Adrenal gland (tissue), 12 donors: ENCODE results near the gene MMP10. TPM values are rescaled to one million over a fixed set of nuclear protein-coding genes. Genes with fewer than 3 reads are reported as not detected.
A peak's percentile ranks its signal among the peaks of the same experiment; 100 is the strongest.
"Not testable (repeated sequence)": the region's sequence is repeated elsewhere in the genome, so short reads cannot be mapped to it uniquely, and the experiment has no call there.

Experiments used
- DNase-seq, 7 donors: peaks; one replicate each; pipeline ENCODE4 v3.0.0-alpha.2; 2019 to 2020
- H3K27ac ChIP-seq, 5 donors: fragments of 200-600 bp; sonication (generic) in 4 of 5; 1 replicate in 3 of 5; 2 replicates in 2 of 5; pipeline versions ENCODE4 v1.5.1 to v1.8.0; 2016 to 2020; ENCODE audit warnings: mild to moderate bottlenecking in 1 of 5
- H3K27me3 ChIP-seq: fragments of 200-600 bp; 2 replicates; pipeline ENCODE4 v1.8.0; 2021
- H3K36me3 ChIP-seq, 2 donors: fragments of 200-600 bp; replicated peaks in 1 of 2; 1 replicate in 1 of 2; 2 replicates in 1 of 2; pipeline versions ENCODE4 v1.5.1 to v1.8.0; 2018 to 2022
- H3K4me1 ChIP-seq, 2 donors: fragments of 200-600 bp; replicated peaks in 1 of 2; 1 replicate in 1 of 2; 2 replicates in 1 of 2; pipeline versions ENCODE4 v1.5.1 to v1.8.0; 2018 to 2021
- H3K4me3 ChIP-seq, 4 donors: fragments of 200-600 bp; sonication (generic) in 3 of 4; one replicate each; pipeline ENCODE4 v1.5.1; 2016 to 2018
- H3K9me3 ChIP-seq, 3 donors: fragments of 200-600 bp; sonication (generic) in 1 of 3; replicated peaks in 1 of 3; 1 replicate in 2 of 3; 2 replicates in 1 of 3; pipeline versions ENCODE4 v1.5.1 to v1.8.0; 2016 to 2021
- POLR2A ChIP-seq, 2 donors: fragments of 450-650 bp; IDR thresholded peaks; one replicate each; pipeline ENCODE4 v1.6.1; 2017; ENCODE audit warnings: antibody characterized with exemption in 2 of 2, mild to moderate bottlenecking in 2 of 2, moderate library complexity in 1 of 2
- WGBS, 4 donors: extraction: QIAGEN DNeasy Blood & Tissue Kit in 2 of 4; methylation state at CpG; one replicate each; pipeline versions ENCODE4 v1.1.5 to v1.1.7; 2013 to 2017; 5-methylcytosine and 5-hydroxymethylcytosine counted together
- intact Hi-C, 2 donors: fragments of 100-400 bp; cut with DNase I; formaldehyde crosslinking; loops; one replicate each; pipeline versions ENCODE4 v1.14.1 to v1.15.0; 2022 to 2023
- polyA plus RNA-seq, 3 donors: library from polyadenylated mRNA; stranded (reverse); fragments of 200-250 nt in 2 of 3; fragments of 350-450 nt in 1 of 3; fragmentation: Illumina TruSeq in 1 of 3; extraction: RNeasy Lipid Tissue Mini Kit (QIAGEN cat#74804) in 1 of 3; gene quantifications; one replicate each; pipeline ENCODE4 v1.2.3, GENCODE V29; 2013 to 2014
- total RNA-seq, 9 donors: library from RNA; depleted of rRNA in 4 of 9; stranded (reverse); fragments of >200 nt in 4 of 9; fragments of 120-200 nt in 1 of 9; fragmentation: NEBNext Ultra II Directional in 1 of 9; extraction: Animal tissue kit (Norgen Biotek cat#: 25700) in 1 of 9; gene quantifications; one replicate each; pipeline versions ENCODE4 v1.1.0 to v1.2.4, GENCODE V29; 2013 to 2023
- TF ChIP-seq, protein P1 (sequence below), 6 experiments: fragments of 450-650 bp in 4 of 6; fragments of 200-600 bp in 2 of 6; sonication (generic) in 1 of 6; IDR thresholded peaks; 1 replicate in 5 of 6; 2 replicates in 1 of 6; pipeline versions ENCODE4 v1.5.1 to v1.8.0; 2016 to 2021; ENCODE audit warnings: antibody characterized with exemption in 6 of 6, mild to moderate bottlenecking in 2 of 6, moderate library complexity in 1 of 6
- donor health status: healthy with polysubstance abuse.
- donor health status: Bipolar disorder and iron deficiency.
- donor health status: DM: yes; HTN: yes; CAD: no.
- donor health status: DM: no; HTN: no; CAD: no.
- donor health status: DM: no; HTN: no; CAD: no.
- donor health status: DM: yes; HTN: yes; CAD: no.

MMP10 gene
- total and polyA plus RNA-seq, 12 donors = not detected

DNA sequence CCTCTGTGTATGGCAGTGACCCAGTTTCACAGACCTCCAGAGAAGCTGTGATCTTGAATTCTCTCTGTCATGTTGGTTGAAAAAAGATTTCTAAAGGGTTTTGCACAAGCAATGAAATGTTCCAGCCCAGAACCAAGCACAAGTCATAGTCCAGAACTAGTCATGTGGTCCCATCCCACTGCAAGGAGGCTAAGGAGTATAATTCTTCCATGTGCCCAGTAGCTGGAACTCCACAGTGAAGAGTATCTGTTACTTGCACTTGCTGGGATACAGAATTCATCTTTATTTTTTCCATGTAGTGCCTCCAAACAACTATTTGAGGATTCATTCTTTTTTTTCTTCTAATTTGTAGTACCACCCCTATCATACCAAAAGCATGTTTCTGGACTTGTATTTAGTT lies 45.8 kb downstream of the MMP10 start:
- DNase-seq = no peak
- H3K4me3 ChIP-seq = no peak overlapping the region
- H3K4me1 ChIP-seq = no peaks in the 10 kb centered on the region
- no peak overlapping the region for H3K27ac ChIP-seq
- H3K9me3 ChIP-seq = no peaks in the 10 kb centered on the region
- intact Hi-C loops = no loop called here
- no peaks in the 10 kb centered on the region for H3K36me3 ChIP-seq
- no peak for TF ChIP-seq POLR2A (IDR thresholded peaks at IDR 0.05)
- TF ChIP-seq, protein P1, sequence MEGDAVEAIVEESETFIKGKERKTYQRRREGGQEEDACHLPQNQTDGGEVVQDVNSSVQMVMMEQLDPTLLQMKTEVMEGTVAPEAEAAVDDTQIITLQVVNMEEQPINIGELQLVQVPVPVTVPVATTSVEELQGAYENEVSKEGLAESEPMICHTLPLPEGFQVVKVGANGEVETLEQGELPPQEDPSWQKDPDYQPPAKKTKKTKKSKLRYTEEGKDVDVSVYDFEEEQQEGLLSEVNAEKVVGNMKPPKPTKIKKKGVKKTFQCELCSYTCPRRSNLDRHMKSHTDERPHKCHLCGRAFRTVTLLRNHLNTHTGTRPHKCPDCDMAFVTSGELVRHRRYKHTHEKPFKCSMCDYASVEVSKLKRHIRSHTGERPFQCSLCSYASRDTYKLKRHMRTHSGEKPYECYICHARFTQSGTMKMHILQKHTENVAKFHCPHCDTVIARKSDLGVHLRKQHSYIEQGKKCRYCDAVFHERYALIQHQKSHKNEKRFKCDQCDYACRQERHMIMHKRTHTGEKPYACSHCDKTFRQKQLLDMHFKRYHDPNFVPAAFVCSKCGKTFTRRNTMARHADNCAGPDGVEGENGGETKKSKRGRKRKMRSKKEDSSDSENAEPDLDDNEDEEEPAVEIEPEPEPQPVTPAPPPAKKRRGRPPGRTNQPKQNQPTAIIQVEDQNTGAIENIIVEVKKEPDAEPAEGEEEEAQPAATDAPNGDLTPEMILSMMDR (IDR thresholded peaks at IDR 0.05) = no peak
- peaks cover 6% of the 10 kb centered on the region for H3K27me3 ChIP-seq

DNA sequence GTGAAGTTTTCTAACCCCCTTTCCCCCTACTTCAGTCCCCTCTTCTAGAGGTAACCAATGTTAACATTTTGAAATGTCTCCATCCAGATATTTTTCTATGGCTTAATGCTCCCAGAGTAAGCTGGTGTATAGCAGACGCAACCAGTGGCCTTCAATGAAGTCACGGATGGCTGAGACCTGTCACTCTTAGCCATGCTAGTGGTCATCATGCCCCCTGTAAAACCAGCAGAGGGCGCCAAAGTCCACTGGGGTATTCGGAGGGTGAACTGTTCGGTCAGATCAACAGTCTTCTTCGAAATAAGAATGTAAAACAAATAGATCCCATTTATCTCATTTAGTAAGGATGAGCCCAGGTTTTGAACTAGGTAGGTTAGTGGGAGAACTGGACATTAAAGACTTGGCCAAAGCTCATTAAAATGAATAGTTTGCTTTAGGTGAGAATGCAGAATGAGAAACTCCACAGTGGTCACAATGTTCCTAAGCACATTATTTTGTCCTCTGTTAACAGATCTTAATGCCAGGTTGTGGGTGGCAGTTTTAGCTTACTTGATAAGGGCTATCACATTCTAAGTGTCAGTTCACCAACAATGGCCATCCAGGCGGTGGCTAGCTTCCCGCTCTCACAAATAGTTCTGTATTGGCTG lies 47.1 kb downstream of the MMP10 start:
- H3K4me1 ChIP-seq = no peaks in the 10 kb centered on the region
- no peaks in the 10 kb centered on the region for H3K9me3 ChIP-seq
- no peak for TF ChIP-seq POLR2A (IDR thresholded peaks at IDR 0.05)
- TF ChIP-seq, protein P1 (IDR thresholded peaks at IDR 0.05) = peak; percentile 16 to 50 (median 34)
- no peak overlapping the region for H3K27ac ChIP-seq
- intact Hi-C loops = no loop called here
- H3K27me3 ChIP-seq = peaks cover 6% of the 10 kb centered on the region
- WGBS, 4 donors = 42 to 52% (median 46%) methylated on average over 8 of the region's 8 CpGs
- no peak overlapping the region for H3K4me3 ChIP-seq
- no peaks in the 10 kb centered on the region for H3K36me3 ChIP-seq
- DNase-seq = peak; percentile 17 to 57 (median 28)

DNA sequence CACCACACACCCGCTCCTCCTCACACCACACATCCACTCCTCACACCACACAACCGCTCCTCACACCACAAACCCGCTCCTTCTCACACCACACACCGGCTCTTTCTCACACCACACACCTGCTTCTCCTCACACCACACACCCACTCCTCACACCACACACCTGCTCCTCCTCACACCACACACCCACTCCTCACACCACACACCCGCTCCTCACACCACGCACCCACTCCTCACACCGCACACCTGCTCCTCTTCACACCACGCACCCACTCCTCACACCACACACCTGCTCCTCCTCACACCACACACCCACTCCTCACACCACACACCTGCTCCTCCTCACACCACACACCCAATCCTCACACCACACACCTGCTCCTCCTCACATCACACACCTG lies 49.5 kb downstream of the MMP10 start:
- H3K27me3 ChIP-seq, H3K4me3 ChIP-seq, H3K36me3 ChIP-seq, H3K4me1 ChIP-seq, H3K27ac ChIP-seq, intact Hi-C loops, H3K9me3 ChIP-seq: not testable (repeated sequence)
- peak in 1 of 7 donors; percentile 6 for DNase-seq
- WGBS, 4 donors = 38 to 60% (median 53%) methylated on average over 5 to 8 of the region's 8 CpGs

DNA sequence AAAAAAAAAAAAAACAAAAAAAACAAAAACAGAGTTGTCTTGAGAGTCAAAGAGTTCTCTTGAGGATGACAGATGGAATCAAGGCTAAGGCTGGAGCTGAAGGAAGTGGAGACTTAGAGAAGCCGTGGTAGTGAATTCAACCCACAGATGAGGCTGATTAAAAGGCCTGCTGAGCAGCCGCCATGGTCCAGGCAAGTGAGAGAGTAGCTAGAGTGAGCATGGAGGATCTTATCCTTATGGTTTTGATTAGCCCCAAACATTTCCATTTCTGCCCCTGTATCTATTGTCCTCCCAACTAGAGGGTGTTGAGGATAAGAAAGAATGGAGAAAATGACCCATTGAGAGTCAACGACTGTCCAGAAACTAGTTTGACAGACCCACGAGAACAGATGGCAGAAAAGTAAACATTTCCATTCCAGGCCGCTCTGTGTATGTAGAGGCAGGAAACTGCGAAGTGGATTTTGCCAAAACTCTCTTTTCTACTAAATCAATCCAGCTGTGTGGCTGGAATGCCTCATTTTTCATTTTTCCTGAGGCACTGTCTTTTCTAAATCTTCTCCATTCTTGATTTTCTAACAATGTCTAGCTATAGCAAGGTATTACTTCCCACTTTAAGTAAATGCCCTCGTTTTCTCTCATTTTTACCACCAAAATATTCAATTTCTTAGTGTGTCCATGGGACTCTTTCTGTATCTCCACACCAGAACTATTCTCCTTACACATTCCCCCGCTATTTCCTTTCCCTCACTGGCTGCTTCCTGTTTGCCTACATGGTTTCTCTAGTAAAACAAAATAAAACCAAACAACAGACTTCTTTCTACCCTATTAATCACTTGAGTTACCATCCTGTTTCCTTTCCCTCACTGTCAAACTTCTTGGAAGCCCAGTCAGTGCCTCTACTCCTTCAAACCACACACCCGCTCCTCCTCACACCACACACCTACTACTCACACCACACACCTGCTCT lies 50.3 kb downstream of the MMP10 start:
- no peaks in the 10 kb centered on the region for H3K27me3 ChIP-seq
- WGBS, 4 donors = 66 to 73% (median 69%) methylated on average over 9 of the region's 9 CpGs
- no peak overlapping the region for H3K4me3 ChIP-seq
- intact Hi-C loops = no loop called here
- no peaks in the 10 kb centered on the region for H3K4me1 ChIP-seq
- TF ChIP-seq, protein P1 (IDR thresholded peaks at IDR 0.05) = no peak
- no peak for TF ChIP-seq POLR2A (IDR thresholded peaks at IDR 0.05)
- H3K9me3 ChIP-seq = no peaks in the 10 kb centered on the region
- H3K27ac ChIP-seq = no peak overlapping the region
- no peaks in the 10 kb centered on the region for H3K36me3 ChIP-seq
- DNase-seq = no peak
